Sciatic nerve (tissue), 2 donors: ENCODE data around the gene RMDN2. TPM values are rescaled to one million over a fixed set of nuclear protein-coding genes. Genes with fewer than 3 reads are reported as not detected.

Source experiments
- ATAC-seq: fragments of 200-7000 bp; cut with Tn5 transposase; one replicate; pipeline ENCODE4 v1.9.1; 2020; ENCODE audit warnings: mild to moderate bottlenecking, moderate library complexity
- DNase-seq: peaks from one replicate; pipeline ENCODE4 v3.0.0-alpha.2; 2020; ENCODE audit warnings: low spot score
- intact Hi-C: fragments of 100-400 bp; cut with DNase I; formaldehyde crosslinking; loops from one replicate; pipeline ENCODE4 v1.14.2; 2022
- total RNA-seq: library from RNA; stranded (reverse); fragmentation: NEBNext Ultra II Directional; extraction: Animal tissue kit (Norgen Biotek cat#: 25700); gene quantifications from one replicate; pipeline ENCODE4 v1.2.1, GENCODE V29; 2021
- donor health status: DM: no; HTN: no; CAD: no.
- donor health status: DM: no; HTN: no; CAD: no.

The RMDN2 gene, protein sequence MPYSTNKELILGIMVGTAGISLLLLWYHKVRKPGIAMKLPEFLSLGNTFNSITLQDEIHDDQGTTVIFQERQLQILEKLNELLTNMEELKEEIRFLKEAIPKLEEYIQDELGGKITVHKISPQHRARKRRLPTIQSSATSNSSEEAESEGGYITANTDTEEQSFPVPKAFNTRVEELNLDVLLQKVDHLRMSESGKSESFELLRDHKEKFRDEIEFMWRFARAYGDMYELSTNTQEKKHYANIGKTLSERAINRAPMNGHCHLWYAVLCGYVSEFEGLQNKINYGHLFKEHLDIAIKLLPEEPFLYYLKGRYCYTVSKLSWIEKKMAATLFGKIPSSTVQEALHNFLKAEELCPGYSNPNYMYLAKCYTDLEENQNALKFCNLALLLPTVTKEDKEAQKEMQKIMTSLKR
- total RNA-seq: 24.0 TPM

DNA sequence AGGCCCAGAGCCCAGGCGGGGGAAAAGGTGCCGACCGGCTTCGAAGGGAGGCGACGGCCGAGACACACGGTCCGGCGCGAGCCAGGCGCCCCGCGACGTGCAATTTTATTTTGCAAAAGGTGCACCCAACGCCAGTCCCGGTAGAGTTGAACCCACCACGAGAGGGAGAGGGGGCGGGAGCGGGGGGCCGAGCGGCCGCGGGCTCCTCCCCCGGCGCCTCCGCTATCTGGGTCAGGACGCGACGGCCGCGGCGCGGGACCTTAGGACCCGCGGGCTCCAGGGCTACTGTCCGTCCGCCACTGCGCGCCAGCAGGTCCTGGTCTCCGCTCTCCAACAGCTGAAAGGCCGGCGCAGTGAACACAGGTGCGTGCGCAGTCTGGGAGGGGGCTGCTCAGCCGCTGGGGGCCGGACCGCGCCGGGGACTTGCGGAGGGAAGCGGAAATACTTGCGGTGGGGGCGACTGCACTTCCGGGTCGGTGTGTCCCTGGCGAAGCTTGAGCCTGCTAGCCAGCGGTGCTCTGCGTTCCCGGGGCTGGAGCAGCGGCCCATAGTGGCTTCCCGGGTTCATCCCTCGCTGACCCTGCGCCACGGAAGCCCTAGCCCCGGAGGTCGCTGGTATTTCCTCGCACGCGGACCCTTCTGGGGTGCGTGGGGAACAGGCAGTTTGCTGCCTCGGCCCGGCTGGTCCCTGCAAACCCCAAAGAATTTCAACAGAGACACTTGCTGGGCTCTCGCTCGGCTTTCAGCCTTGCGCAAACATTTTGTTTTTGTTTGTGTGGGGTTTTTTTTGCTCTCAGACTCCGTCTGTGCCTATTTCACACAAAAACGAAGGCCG, at the start of gene RMDN2:
Gene RMDN2, plus strand, starts transcription at position 225 of the 835 bp plus-strand sequence. CDS start 3,991 bp downstream, outside the sequence.
- ATAC-seq: peak; percentile 98
- DNase-seq: peak; percentile 94
- intact Hi-C loops: no loop called here

GRCh38 chr2:37875403-37875906, 49.6 kb upstream of the RMDN2 start:
- ATAC-seq: peak; percentile 57
- intact Hi-C loops: no loop called here
- DNase-seq: no peak

GRCh38 chr2:37876227-37876626, 48.9 kb upstream of the RMDN2 start:
- DNase-seq (no peak), ATAC-seq (no peak)
- intact Hi-C loops: no loop called here

DNA sequence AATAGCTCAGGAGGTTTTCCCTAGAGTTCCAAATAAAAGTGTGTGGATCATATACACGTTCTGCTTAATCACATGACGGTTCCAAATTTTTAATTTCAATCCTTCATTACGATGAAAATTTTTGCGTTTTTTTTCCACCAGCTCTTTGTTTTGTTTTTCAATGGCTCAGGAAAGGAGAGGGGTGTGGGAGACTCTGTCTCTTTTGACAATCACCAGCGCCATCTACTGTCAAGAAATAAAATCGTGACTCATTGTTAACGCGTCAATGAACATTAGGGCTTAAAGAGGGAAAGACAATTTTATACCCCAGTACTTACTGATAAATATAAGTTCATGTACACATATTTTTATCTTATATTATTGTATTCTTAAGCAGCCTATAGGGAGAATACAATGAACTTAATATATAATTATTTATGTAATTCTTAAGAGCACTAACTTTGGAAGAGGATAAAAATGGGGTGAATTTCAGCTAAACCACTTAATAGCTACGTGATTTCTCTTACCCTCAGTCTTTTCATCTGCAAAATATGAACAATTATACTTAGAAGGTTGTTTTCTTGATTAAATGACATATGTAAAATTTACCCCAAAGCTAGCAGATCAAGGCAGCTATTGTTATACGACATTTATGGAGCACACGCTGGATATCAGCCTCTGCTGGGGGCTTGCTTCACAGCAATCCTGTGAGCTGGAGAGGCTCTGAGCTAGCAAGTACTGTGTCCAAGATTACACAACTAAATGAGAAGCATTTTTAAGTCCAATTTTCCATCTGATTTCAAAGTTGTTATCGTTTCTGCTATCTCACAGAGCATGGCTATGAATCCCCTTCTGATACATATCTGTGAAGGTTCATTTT, 47.4 kb upstream of the RMDN2 start:
- intact Hi-C loops: no loop called here
- DNase-seq (no peak), ATAC-seq (peak; percentile 84)

DNA sequence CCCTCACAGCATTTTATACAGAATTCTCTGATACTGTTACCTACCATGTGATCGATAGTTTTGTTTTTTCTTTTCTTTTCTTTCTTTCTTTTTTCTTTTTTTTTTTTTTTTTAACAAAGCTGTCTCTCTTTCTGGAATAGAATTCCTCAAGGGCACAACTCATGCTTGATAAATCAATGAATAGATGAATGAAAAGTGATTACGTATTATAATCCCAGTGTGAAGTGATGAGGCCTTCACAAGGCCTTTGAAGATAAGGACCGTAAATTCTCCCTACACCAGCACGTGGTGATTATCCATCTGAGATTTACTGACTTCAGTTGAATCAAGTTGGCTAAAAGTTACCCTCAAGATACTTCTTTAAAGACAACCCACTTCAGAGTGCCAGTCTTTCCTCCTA, 46.6 kb upstream of the RMDN2 start:
- intact Hi-C loops: no loop called here
- no peak for DNase-seq
- no peak for ATAC-seq

DNA sequence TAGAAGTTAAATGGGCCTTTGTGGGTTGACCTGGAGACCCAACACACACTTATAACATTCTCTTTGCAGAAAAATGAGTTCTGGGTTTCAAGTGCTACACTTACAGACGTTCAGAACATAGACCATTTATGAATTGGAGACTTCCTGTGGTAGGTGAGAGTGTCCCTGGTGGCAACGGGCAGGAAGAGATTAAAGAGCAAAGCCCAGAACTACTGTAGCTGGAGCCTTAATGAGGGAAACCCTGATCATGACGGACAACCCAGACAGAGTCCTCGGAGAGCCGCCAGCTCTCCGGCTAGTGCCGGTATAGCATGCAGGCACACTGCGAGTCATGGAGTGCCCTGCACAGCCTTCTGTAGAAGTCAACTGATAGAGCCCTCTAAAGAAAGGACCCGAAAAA, 44.5 kb upstream of the RMDN2 start:
- no peak for DNase-seq
- intact Hi-C loops: no loop called here
- ATAC-seq: no peak

- ATAC-seq: no peak
- intact Hi-C loops: no loop called here
- DNase-seq: no peak
Measured at GRCh38 chr2:37881397-37881796, 43.7 kb upstream of the RMDN2 start.

GRCh38 chr2:37882036-37882435, 43.1 kb upstream of the RMDN2 start:
- intact Hi-C loops: no loop called here
- DNase-seq (no peak), ATAC-seq (no peak)

GRCh38 chr2:37883518-37883917, 41.6 kb upstream of the RMDN2 start:
- no peak for DNase-seq
- intact Hi-C loops: no loop called here

GRCh38 chr2:37885329-37885993, 39.6 kb upstream of the RMDN2 start:
- DNase-seq (no peak), ATAC-seq (no peak)
- intact Hi-C loops: no loop called here

More at GRCh38 chr2:37883518-37883917, 41.6 kb upstream of the RMDN2 start:
- ATAC-seq: no peak

- intact Hi-C loops: no loop called here
- DNase-seq (no peak), ATAC-seq (no peak)
Measured at GRCh38 chr2:37886745-37887144, 38.3 kb upstream of the RMDN2 start.

DNA sequence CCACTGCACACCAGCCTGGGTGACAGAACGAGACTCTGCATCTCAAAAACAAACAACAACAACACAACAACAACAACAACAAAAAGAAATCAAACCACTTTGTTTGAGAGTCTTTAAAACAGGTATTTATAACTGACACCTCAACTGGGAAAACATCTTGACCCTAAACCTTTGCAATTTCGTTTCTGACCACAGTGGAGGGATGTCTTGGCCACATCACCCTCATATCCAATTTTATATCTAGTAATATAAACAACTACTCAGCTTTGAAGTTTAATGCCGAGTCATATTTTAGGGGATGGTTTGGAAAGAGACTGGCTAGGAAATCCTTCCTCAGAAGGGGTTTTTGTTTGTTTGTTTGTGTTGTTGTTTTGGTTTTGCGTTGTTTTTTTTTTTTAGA, 37.8 kb upstream of the RMDN2 start:
- no peak for ATAC-seq
- intact Hi-C loops: no loop called here
- DNase-seq: no peak

- DNase-seq (peak; percentile 87), ATAC-seq (peak; percentile 82)
- intact Hi-C loops: no loop called here
Measured at GRCh38 chr2:37890893-37891495, 34.1 kb upstream of the RMDN2 start.

- DNase-seq: no peak
- no peak for ATAC-seq
- intact Hi-C loops: no loop called here
Measured at GRCh38 chr2:37891846-37892435, 33.1 kb upstream of the RMDN2 start.

DNA sequence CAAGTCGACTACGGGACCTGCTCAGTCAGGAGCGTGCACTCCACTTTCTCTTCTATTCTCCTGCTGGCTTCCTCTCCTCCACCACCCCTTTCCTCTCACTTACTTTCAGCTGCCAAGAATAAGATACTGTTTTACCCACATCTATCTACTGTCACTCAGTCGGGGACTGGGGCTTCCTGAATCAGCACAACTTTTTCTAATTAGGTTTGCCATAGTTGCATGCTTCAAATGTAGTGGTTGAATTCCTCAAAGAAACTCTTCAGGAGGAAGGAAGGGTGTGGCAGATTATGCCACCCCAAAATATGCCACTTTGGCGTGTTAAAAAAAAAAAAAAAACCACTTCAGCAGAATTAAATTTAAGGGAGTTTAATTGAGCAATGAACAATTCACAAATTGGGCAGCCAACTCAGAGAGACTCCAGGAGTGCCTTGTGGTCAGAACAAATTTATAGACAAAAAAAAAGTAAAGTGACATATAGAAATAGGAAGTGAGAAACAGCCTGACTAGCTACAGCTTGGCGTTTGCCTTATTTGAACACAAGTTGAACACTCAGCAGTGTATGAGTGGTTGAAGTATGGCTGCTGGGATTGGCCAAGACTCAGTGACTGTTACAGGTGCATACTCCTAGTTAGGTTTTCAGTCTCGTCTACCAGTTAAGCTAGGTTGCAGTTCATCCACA, 32.5 kb upstream of the RMDN2 start:
- ATAC-seq (no peak), DNase-seq (no peak)
- intact Hi-C loops: no loop called here

GRCh38 chr2:37893327-37893726, 31.8 kb upstream of the RMDN2 start:
- ATAC-seq (no peak), DNase-seq (no peak)
- intact Hi-C loops: no loop called here

GRCh38 chr2:37894047-37894446, 31.0 kb upstream of the RMDN2 start:
- ATAC-seq (peak; percentile 26), DNase-seq (no peak)
- intact Hi-C loops: no loop called here
